Endothelial cell of umbilical vein (primary cell): Measurements from ENCODE around the gene TTF1.
"Not testable (repeated sequence)": the region's sequence is repeated elsewhere in the genome, so short reads cannot be mapped to it uniquely, and the experiment has no call there.

Experiments
- CTCF ChIP-seq, 2 donors: IDR thresholded peaks; 1 replicate in 1 of 2; 2 replicates in 1 of 2; pipeline ENCODE4 v1.5.1; 2011; ENCODE audit warnings: low read length in 2 of 2, mild to moderate bottlenecking in 2 of 2, moderate library complexity in 2 of 2, control low read depth in 1 of 2, inconsistent platforms in 1 of 2, low read depth in 1 of 2; ENCODE audit not compliant: insufficient read depth in 1 of 2; ENCODE audit errors: extremely low read depth in 1 of 2
- EZH2 ChIP-seq: IDR thresholded peaks from 2 replicates; pipeline ENCODE4 v1.6.1; 2012; ENCODE audit warnings: borderline replicate concordance, low read depth, mild to moderate bottlenecking, moderate library complexity, low read length, inconsistent platforms; ENCODE audit not compliant: severe bottlenecking
- FOS ChIP-seq: IDR thresholded peaks from 2 replicates; pipeline ENCODE4 v1.6.1; 2011; ENCODE audit warnings: mild to moderate bottlenecking, low read length, moderate library complexity, borderline replicate concordance; ENCODE audit not compliant: insufficient read depth
- GATA2 ChIP-seq: IDR thresholded peaks from 2 replicates; pipeline ENCODE4 v1.7.0; 2011; ENCODE audit warnings: low read depth, mild to moderate bottlenecking, moderate library complexity, mixed read lengths, low read length; ENCODE audit not compliant: insufficient read length, insufficient read depth
- JUN ChIP-seq: IDR thresholded peaks from 2 replicates; pipeline ENCODE4 v1.6.1; 2011; ENCODE audit warnings: borderline replicate concordance, low read depth; ENCODE audit not compliant: insufficient read length, insufficient read depth
- MAX ChIP-seq: IDR thresholded peaks from 2 replicates; pipeline ENCODE4 v1.6.1; 2011; ENCODE audit not compliant: insufficient read depth, insufficient read length
- MYC ChIP-seq: IDR thresholded peaks from one replicate; pipeline ENCODE4 v1.6.1; 2011; ENCODE audit warnings: mild to moderate bottlenecking, low read depth, low read length
- POLR2A ChIP-seq: IDR thresholded peaks from 2 replicates; pipeline ENCODE4 v1.6.1; 2012; ENCODE audit warnings: low read depth, mild to moderate bottlenecking, control low read depth, low read length
- POLR2AphosphoS5 ChIP-seq: IDR thresholded peaks from 2 replicates; pipeline ENCODE4 v1.6.1; 2012; ENCODE audit warnings: low read depth, mild to moderate bottlenecking, control low read depth, low read length, moderate library complexity; ENCODE audit not compliant: insufficient read depth

GRCh38 chr9:132377769-132378168 lies 28.9 kb downstream of the TTF1 start:
- TF ChIP-seq MYC; POLR2AphosphoS5; POLR2A; CTCF (IDR thresholded peaks at IDR 0.05; ENCODE audit: extremely low read depth in 1 of 2, insufficient read depth in 1 of 2, low read depth in 1 of 2, low read length in 2 of 2); EZH2; FOS; MAX; JUN; GATA2: not testable (repeated sequence)
